ENCODE data around the gene FRMD4A.

- no peak for TF ChIP-seq CTCF (IDR thresholded peaks at IDR 0.05)
- no peak for TF ChIP-seq POLR2AphosphoS5 (IDR thresholded peaks at IDR 0.05)
Observed at GRCh38 chr10:14024329-14025202, 306.2 kb downstream of the FRMD4A start.

Measured in stomach (tissue), 4 donors.